HuH-7 (cell line): ENCODE data around the gene DCLK3.

Source experiments
- DNase-seq: peaks from one replicate; pipeline ENCODE4 v3.0.0; 2011; ENCODE audit warnings: low spot score

Gene DCLK3

DNA sequence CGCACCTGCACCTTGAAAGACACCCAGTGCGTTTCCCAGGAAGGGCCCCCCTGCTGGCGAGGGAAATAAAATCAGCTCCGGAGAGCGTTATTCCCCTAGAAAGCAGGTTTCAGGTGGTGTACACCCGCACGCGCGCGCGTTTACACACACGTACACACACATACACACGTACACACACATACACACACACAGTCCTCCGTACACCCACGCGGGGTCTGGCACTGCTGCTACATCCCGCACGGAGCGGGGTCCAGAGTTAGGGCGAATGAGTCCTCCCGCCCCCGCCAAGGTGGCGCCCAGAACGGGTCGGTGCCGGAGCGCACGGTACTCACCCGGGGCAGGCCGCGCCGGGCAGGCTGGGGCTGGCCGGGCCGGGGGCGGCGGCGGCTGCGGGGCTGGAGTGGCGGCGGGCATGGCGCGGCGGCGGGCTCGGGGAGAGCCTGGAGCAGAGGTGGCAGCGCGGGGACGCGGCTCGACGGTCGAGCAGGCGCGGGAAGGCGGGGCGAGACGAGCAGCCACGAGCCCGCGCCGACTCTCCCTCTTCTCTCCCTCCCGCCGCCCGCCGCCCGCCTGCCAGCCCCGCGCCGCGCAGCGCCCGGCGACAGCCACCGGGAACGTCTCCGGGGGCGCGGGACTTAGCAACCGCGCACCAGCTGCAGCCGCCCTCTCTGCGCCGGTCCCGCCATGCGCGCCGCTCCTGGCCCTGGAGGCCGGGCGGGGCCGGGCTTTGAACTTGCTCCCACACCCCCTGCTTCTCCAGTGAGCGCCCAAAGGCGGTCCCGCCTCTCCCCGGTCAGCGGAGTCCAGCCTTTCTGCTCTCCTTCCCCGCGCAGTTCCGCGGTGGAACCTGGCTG lies at the start of gene DCLK3:
DCLK3 (minus strand) TSS at position 704 of the 854 bp plus-strand sequence; CDS start at position 414, 290 bp downstream.
- no peak for DNase-seq

DNA sequence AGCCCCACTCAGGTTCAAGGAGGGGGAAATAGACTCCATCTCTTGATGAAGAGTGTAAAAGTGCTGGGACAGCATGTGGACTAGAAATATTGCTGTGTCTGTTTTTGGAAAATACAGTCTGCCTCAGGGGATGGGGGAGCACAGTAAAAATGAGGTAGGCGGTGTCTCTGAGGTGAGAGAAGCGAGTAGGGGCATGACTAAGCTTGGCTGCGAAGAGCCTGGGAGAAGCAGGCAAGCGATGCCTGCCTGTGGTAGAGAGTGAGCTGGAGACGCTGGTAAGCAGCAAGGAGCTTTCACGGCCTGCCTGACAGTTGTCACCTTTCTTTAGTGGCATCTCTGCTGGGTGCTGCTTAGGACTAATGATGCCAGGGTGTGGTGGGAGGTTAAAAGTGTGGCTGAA lies 49.0 kb upstream of the DCLK3 start:
- DNase-seq, result no peak

GRCh38 chr3:36812240-36812639 lies 47.9 kb upstream of the DCLK3 start:
- DNase-seq, result no peak

DNA sequence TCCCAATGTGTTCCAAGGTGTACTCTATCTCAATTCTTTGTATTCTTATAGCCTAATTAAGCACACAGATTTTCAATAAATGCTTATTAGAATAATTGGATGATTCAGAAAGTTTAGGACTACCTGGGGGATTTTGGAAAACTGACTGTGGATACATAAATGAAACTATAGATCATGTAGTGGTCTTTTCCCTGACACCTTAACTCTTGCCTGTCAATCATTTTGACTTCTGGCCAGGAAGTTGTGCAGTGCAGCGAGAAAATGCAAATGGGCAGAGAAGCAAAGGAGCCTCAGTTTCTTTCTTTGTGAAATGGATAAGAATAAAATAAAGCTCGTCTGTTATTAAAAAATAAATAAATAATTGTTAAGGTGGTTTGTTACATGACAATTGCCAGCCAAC lies 47.4 kb upstream of the DCLK3 start:
- no peak for DNase-seq

DNA sequence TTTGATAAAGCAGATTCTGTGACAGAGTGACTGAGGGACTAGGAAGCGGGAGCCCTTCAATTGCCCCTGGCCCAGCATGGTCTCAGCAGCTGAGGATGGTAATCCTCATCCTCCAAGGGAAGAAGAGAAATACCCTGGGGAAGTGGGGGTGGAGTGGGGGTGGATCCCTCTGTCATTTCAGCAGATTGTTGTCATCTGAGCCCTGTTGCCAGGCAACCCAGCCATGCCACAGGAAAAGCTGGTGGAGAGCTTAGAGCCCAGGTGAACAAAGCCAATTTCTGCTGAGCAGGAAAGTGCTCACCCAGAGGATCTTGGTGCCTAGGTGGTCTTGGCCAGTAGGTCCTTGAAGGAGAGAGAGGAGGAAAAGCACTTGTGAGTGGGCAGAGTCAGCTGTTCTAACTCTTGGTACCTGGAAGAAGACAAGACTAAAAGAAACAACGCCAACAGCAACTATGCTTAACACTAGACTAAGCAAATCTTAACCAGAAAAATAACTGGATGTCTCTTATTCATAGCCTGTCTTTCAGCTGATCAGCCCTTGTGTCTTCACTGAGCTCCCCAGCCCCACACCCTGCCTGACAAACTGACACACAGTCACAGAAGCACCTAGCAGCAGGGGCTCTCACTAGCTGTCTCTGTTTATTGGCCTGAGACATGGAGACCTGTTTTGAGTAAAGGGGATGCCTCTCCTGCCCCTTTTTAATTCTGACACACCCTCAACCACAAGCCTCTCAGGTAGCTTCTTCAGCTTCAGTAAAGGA lies 40.1 kb upstream of the DCLK3 start:
- DNase-seq, result no peak

DNA sequence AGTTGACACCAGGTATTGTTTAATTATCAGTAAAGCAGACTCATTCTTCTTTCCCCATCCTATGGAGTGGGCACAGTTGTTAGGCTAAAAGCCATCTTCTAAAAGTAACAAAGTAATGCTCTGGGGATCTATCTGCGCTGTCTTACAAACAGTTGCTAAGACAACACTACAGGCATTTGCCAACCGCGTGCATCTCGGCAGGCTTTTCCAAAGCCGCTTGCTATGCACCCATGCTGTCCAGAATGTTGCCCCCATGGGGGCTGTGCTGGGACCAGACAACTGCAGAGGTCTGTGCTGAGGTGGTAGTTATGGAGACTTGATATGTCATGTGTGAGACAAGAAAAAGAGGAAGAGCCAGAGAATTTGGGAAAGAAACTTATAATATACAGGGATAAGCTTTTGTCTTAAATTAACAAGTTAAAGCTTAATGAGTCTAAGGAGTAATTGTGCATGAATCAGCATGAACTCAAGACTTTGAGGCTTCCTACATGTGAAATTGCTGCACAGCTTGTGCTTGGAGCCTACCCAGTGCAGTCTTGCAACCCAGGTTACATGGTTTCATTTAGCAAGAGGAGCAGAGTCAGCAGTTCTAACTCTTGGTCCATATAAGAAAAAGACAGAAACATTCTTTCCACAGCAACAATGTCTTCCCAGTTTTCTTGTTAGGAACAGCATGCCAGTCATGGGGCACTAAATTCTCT lies 38.9 kb upstream of the DCLK3 start:
- no peak for DNase-seq

DNA sequence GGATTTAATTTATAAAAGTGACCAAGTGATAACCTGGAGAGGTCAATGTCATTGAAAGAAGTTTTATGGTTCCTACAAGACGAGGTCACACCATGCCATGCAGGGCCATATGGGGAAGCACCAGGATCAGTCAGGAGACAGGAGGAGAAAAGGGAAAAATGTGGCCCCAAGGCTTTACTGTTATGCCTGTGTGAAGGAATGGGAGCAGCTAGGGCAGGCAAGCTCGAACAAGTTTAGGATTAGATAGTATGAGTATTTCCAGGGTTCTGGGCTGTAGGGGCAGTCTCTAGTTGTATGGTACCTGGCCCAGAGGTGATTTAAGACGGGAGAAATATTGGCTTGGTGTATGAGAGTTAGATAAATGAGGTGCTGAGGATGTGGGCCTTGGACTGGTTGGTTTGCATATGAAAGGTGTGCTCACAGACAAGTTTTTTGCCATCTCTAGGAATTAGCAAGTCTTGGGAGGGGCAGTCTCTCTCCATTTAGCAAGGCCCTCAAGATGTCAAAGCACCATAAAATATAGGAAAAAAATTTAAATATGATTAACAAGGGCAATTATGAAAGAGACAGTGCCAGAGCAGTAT lies 36.3 kb upstream of the DCLK3 start:
- no peak for DNase-seq

DNA sequence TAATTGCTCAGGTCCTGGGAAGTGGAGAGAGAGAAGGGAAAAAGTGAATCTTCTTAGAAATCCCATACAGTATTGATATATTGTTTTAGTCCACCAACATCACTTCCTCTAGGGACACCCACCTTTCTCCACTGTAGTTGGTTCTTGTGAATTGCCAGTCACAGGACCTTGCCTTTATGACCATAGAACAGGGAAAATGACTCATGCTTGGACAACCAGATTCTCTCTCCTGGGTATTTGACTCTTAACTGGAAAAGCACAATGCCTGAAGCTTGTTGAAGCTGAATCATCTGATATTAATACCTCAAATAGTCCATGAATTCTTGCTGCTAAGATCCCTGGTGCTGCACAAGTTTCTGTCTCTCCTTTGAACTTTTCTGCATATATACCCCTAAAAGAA lies 32.5 kb upstream of the DCLK3 start:
- DNase-seq, result no peak

DNA sequence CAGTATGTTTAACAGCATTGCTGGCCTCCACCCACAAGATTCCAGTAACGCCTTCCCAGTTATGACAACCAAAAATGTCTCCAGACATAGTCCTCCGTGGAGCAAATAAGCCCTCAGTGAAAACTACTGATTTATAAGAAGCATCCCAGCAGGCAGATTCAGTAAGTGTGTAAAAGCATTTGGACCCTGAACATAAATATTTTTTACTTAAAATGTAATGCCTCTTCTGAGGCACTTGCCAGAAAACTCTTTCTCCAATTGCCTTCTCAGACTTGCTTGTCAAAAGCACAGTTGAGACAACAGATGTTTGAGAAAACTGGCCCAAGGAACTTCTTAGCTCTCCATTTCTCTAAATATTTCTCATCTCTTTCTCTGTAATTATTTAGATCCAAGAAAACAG lies 31.8 kb upstream of the DCLK3 start:
- DNase-seq, result no peak

DNA sequence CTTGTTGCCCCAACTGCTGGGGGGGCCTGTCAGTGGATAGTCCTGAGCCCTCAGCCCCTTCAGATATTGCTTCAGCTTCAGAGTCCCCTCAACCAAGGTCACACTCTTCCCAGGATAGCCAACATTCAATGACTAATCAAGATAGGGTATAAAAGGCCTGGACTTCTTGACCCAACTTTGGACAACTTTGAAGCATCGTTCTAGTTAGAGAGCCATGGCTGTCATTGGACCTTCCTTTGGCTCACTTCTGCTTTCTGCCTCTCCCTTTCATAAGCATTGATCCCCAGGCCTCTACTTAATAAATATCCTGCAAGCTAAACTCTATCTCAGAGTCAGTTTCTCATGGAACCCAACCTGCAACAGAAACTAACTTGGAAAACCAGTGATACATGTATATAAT lies 31.3 kb upstream of the DCLK3 start:
- DNase-seq, result no peak

- DNase-seq, result peak; percentile 24
These were observed 28.0 kb upstream of the DCLK3 start for GRCh38 chr3:36792342-36792741.

DNA sequence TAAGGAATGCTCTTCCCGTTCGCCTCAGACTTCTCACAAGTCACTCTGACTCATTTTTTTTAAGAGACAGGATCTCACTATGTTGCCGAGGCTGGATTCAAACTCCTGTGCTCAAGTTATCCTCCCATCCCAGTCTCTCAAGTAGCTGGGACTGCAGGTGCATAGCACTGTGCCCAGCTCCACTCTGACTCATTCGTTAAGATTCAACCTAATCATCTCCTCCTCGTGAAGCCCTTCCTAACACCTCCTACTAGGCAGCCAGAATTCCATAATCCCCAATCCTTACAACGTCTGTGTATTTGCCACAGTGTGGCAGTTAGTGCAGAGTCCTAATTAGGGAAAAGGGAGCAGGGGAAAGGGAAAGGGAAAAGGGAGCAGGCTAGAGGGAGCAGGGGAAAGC lies 26.4 kb upstream of the DCLK3 start:
- DNase-seq, result no peak

GRCh38 chr3:36786921-36787890 lies 22.9 kb upstream of the DCLK3 start:
- no peak for DNase-seq

DNA sequence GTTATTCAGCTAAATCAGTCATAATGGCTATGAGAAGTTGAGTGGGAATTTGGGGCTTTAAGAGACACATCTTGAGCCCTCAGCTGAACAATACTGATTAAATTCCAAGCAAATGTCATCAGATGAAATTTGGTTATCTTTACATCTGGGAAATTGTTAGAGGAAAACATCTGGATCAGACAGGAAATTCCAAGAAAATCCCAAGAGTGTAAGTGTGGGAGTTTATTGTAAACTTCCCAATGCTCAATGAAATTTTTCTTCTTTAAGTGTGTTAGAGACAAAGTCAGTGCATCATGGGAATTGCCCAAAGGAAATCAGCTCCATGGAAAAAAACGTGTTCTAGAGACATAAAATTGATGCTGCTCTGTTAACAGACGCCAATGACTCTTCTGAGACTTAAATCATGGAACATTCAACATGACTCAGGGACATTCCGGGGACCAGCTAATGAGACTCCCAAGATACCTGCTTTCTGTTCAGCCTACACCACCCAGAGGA lies 19.8 kb upstream of the DCLK3 start:
- no peak for DNase-seq

GRCh38 chr3:36777424-36778218 lies 13.3 kb upstream of the DCLK3 start:
- DNase-seq, result no peak

- no peak for DNase-seq
These were observed 12.1 kb upstream of the DCLK3 start for GRCh38 chr3:36776436-36776835.

DNA sequence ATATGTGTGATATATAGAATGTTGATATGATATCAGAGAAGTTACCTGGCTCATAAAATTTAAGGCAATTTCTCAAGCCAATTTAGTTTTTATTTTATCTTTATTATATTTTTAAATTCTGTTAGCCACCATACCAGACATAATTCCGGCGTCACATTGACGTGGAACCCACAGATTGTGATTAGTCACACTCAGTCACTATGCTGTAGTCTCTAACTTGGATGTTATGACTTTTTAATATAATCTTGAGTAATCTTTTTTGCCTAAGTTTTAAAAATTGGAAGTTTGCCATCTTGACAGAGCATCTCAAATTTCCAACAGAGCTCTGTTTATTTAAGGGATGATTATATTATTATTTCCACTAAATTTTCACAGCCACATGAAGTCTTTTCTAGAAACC lies 9.7 kb upstream of the DCLK3 start:
- DNase-seq, result no peak

DNA sequence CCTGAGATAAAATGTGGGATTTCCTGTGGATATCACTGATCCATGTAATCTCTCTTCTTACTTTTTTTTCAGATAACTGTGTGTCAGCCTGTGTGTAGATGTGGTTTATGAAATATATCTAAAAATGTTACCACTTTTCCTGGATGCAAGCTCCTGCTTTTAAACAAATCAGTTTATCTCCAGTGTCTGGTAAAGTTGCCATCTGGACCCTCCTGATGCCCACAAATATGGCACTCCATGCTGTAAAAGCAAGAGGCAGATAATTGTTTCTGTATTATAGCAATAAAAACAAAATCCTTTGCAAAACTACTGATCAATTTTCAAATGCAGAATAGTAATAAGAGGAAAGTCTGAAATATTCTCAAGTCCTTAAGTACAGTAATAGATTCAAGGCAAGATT lies 7.6 kb upstream of the DCLK3 start:
- no peak for DNase-seq

- no peak for DNase-seq
These were observed 5.6 kb upstream of the DCLK3 start for GRCh38 chr3:36769926-36770325.

GRCh38 chr3:36765104-36765503 lies 751 bp upstream of the DCLK3 start:
- DNase-seq, result no peak
